Karpas-422 (cell line): ENCODE data around the gene STK38L. TPM values are rescaled to one million over a fixed set of nuclear protein-coding genes. Genes with fewer than 3 reads are reported as not detected.
A peak's percentile ranks its signal among the peaks of the same experiment; 100 is the strongest.

Source experiments
- DNase-seq: peaks from one replicate; pipeline ENCODE4 v3.0.0-alpha.2; 2015
- H2AFZ ChIP-seq: fragments of 200-600 bp; sonication (generic); 2 replicates; pipeline ENCODE4 v1.6.1; 2014; ENCODE audit warnings: antibody characterized with exemption, low read length, mixed read lengths
- H3K27ac ChIP-seq: fragments of 200-600 bp; sonication (generic); 2 replicates; pipeline ENCODE4 v1.5.1; 2014; ENCODE audit warnings: mild to moderate bottlenecking, low read length, moderate library complexity
- H3K27me3 ChIP-seq: fragments of 200-600 bp; sonication (generic); 2 replicates; pipeline ENCODE4 v1.6.1; 2014; ENCODE audit warnings: low read length, mixed read lengths
- H3K36me3 ChIP-seq: fragments of 200-600 bp; sonication (generic); 2 replicates; pipeline ENCODE4 v1.6.1; 2014; ENCODE audit warnings: low read length, mixed read lengths; ENCODE audit not compliant: insufficient read depth
- H3K4me1 ChIP-seq: fragments of 200-600 bp; sonication (generic); 2 replicates; pipeline ENCODE4 v1.6.1; 2014; ENCODE audit warnings: mild to moderate bottlenecking, low read length, mixed read lengths
- H3K4me2 ChIP-seq: fragments of 200-600 bp; sonication (generic); 2 replicates; pipeline ENCODE4 v1.6.1; 2014; ENCODE audit warnings: low read length, low read depth, mild to moderate bottlenecking; ENCODE audit not compliant: poor library complexity, severe bottlenecking
- H3K4me3 ChIP-seq: fragments of 200-600 bp; sonication (generic); 2 replicates; pipeline ENCODE4 v1.5.1; 2014; ENCODE audit warnings: mild to moderate bottlenecking, antibody characterized with exemption, low read length, mixed read lengths
- H3K79me2 ChIP-seq: fragments of 200-600 bp; sonication (generic); 2 replicates; pipeline ENCODE4 v1.6.1; 2014; ENCODE audit warnings: mild to moderate bottlenecking, low read length, mixed read lengths
- H3K9ac ChIP-seq: fragments of 200-600 bp; sonication (generic); 2 replicates; pipeline ENCODE4 v1.6.0; 2014; ENCODE audit warnings: low read length
- H3K9me2 ChIP-seq: fragments of 200-600 bp; sonication (generic), shearing (Covaris generic); replicated peaks from 2 replicates; pipeline ENCODE4 v1.6.0; 2014; ENCODE audit warnings: mild to moderate bottlenecking, low read length, moderate library complexity; ENCODE audit not compliant: insufficient read depth
- H3K9me3 ChIP-seq: fragments of 300-700, 200-600 bp; sonication (generic); 2 replicates; pipeline ENCODE4 v1.6.1; 2014; ENCODE audit warnings: low read length, mixed read lengths
- H4K20me1 ChIP-seq: fragments of 200-600 bp; sonication (generic); 2 replicates; pipeline ENCODE4 v1.6.1; 2014; ENCODE audit warnings: mild to moderate bottlenecking, antibody characterized with exemption, low read length, low read depth; ENCODE audit not compliant: insufficient read depth
- total RNA-seq: library from RNA; depleted of rRNA; stranded (reverse); fragments of >200 nt; shearing (Covaris generic); gene quantifications from 2 replicates; pipeline ENCODE4 v1.2.3, GENCODE V29; 2014; ENCODE audit warnings: low replicate concordance

STK38L gene
- total RNA-seq, 1 experiment from 2014 or later: 5.1 TPM

- H3K9ac ChIP-seq: no peak overlapping the region
- no peaks in the 10 kb centered on the region for H3K27me3 ChIP-seq
- H3K4me1 ChIP-seq: no peaks in the 10 kb centered on the region
- H3K9me2 ChIP-seq: no peaks in the 10 kb centered on the region
- no peak overlapping the region for H3K4me2 ChIP-seq
- no peaks in the 10 kb centered on the region for H4K20me1 ChIP-seq
- H3K27ac ChIP-seq: no peak overlapping the region
- no peak for DNase-seq
- H3K4me3 ChIP-seq: no peak overlapping the region
- H3K79me2 ChIP-seq: no peaks in the 10 kb centered on the region
- no peaks in the 10 kb centered on the region for H3K36me3 ChIP-seq
- no peak overlapping the region for H2AFZ ChIP-seq
- H3K9me3 ChIP-seq: no peaks in the 10 kb centered on the region
Observed at GRCh38 chr12:27237790-27238771, 6.0 kb upstream of the STK38L start.

GRCh38 chr12:27243006-27243405, 1.1 kb upstream of the STK38L start:
- H2AFZ ChIP-seq: no peak overlapping the region
- no peak overlapping the region for H3K4me2 ChIP-seq
- H3K9me3 ChIP-seq: no peaks in the 10 kb centered on the region
- H3K27ac ChIP-seq: no peak overlapping the region
- no peaks in the 10 kb centered on the region for H3K27me3 ChIP-seq
- no peaks in the 10 kb centered on the region for H3K9me2 ChIP-seq
- H3K4me3 ChIP-seq: no peak overlapping the region
- DNase-seq: no peak
- H3K79me2 ChIP-seq: no peaks in the 10 kb centered on the region
- no peaks in the 10 kb centered on the region for H4K20me1 ChIP-seq
- H3K9ac ChIP-seq: no peak overlapping the region
- peaks cover 12% of the 10 kb centered on the region for H3K4me1 ChIP-seq
- H3K36me3 ChIP-seq: no peaks in the 10 kb centered on the region

GRCh38 chr12:27244689-27245488, 803 bp downstream of the STK38L start:
- no peak for DNase-seq
- Histone ChIP-seq H3K9ac (peak overlapping the region; percentile 71), H3K9me3 (no peaks in the 10 kb centered on the region), H3K4me3 (peak overlapping the region; percentile 68), H2AFZ (peak overlapping the region; percentile 74), H3K4me2 (peak overlapping the region; percentile 72), H3K79me2 (no peaks in the 10 kb centered on the region), H3K9me2 (no peaks in the 10 kb centered on the region), H3K4me1 (peaks cover 12% of the 10 kb centered on the region), H4K20me1 (no peaks in the 10 kb centered on the region), H3K27ac (no peak overlapping the region), H3K27me3 (no peaks in the 10 kb centered on the region), H3K36me3 (no peaks in the 10 kb centered on the region)

- H3K79me2 ChIP-seq: no peaks in the 10 kb centered on the region
- H3K4me3 ChIP-seq: no peak overlapping the region
- no peaks in the 10 kb centered on the region for H3K27me3 ChIP-seq
- H3K4me2 ChIP-seq: no peak overlapping the region
- H3K36me3 ChIP-seq: no peaks in the 10 kb centered on the region
- no peak for DNase-seq
- H3K9me3 ChIP-seq: no peaks in the 10 kb centered on the region
- H3K27ac ChIP-seq: no peak overlapping the region
- peaks cover 12% of the 10 kb centered on the region for H3K4me1 ChIP-seq
- no peaks in the 10 kb centered on the region for H4K20me1 ChIP-seq
- no peak overlapping the region for H2AFZ ChIP-seq
- no peak overlapping the region for H3K9ac ChIP-seq
- no peaks in the 10 kb centered on the region for H3K9me2 ChIP-seq
Observed at GRCh38 chr12:27246141-27246540, 2.1 kb downstream of the STK38L start.

- H3K4me1 ChIP-seq: peaks cover 12% of the 10 kb centered on the region
- no peaks in the 10 kb centered on the region for H3K27me3 ChIP-seq
- no peak overlapping the region for H3K4me3 ChIP-seq
- no peaks in the 10 kb centered on the region for H4K20me1 ChIP-seq
- no peak for DNase-seq
- H2AFZ ChIP-seq: no peak overlapping the region
- H3K9ac ChIP-seq: no peak overlapping the region
- no peak overlapping the region for H3K27ac ChIP-seq
- H3K79me2 ChIP-seq: no peaks in the 10 kb centered on the region
- H3K9me3 ChIP-seq: no peaks in the 10 kb centered on the region
- H3K36me3 ChIP-seq: no peaks in the 10 kb centered on the region
- no peak overlapping the region for H3K4me2 ChIP-seq
- no peaks in the 10 kb centered on the region for H3K9me2 ChIP-seq
Observed at GRCh38 chr12:27246774-27247173, 2.7 kb downstream of the STK38L start.

GRCh38 chr12:27252934-27253333, 8.8 kb downstream of the STK38L start:
- no peaks in the 10 kb centered on the region for H3K4me1 ChIP-seq
- no peak overlapping the region for H3K27ac ChIP-seq
- H3K36me3 ChIP-seq: no peaks in the 10 kb centered on the region
- no peaks in the 10 kb centered on the region for H4K20me1 ChIP-seq
- H3K4me2 ChIP-seq: no peak overlapping the region
- H3K9me2 ChIP-seq: no peaks in the 10 kb centered on the region
- no peaks in the 10 kb centered on the region for H3K79me2 ChIP-seq
- H2AFZ ChIP-seq: no peak overlapping the region
- no peak overlapping the region for H3K4me3 ChIP-seq
- no peak for DNase-seq
- H3K27me3 ChIP-seq: no peaks in the 10 kb centered on the region
- H3K9me3 ChIP-seq: no peaks in the 10 kb centered on the region
- no peak overlapping the region for H3K9ac ChIP-seq

- H3K4me3 ChIP-seq: no peak overlapping the region
- H2AFZ ChIP-seq: no peak overlapping the region
- no peak overlapping the region for H3K27ac ChIP-seq
- no peaks in the 10 kb centered on the region for H3K79me2 ChIP-seq
- no peak overlapping the region for H3K9ac ChIP-seq
- no peaks in the 10 kb centered on the region for H4K20me1 ChIP-seq
- H3K36me3 ChIP-seq: no peaks in the 10 kb centered on the region
- H3K9me3 ChIP-seq: no peaks in the 10 kb centered on the region
- DNase-seq: no peak
- H3K9me2 ChIP-seq: no peaks in the 10 kb centered on the region
- no peak overlapping the region for H3K4me2 ChIP-seq
- no peaks in the 10 kb centered on the region for H3K4me1 ChIP-seq
- no peaks in the 10 kb centered on the region for H3K27me3 ChIP-seq
Observed at GRCh38 chr12:27253347-27253746, 9.3 kb downstream of the STK38L start.

GRCh38 chr12:27255806-27256205, 11.7 kb downstream of the STK38L start:
- no peak overlapping the region for H3K4me2 ChIP-seq
- H3K9me2 ChIP-seq: no peaks in the 10 kb centered on the region
- H3K27ac ChIP-seq: no peak overlapping the region
- H3K27me3 ChIP-seq: no peaks in the 10 kb centered on the region
- no peak overlapping the region for H2AFZ ChIP-seq
- H3K9ac ChIP-seq: no peak overlapping the region
- no peaks in the 10 kb centered on the region for H4K20me1 ChIP-seq
- no peaks in the 10 kb centered on the region for H3K9me3 ChIP-seq
- H3K79me2 ChIP-seq: no peaks in the 10 kb centered on the region
- no peaks in the 10 kb centered on the region for H3K36me3 ChIP-seq
- H3K4me1 ChIP-seq: no peaks in the 10 kb centered on the region
- no peak for DNase-seq
- no peak overlapping the region for H3K4me3 ChIP-seq
